GM23338 (cell line): ENCODE data around the gene MESP2. TPM values are rescaled to one million over a fixed set of nuclear protein-coding genes. Genes with fewer than 3 reads are reported as not detected.

ENCODE experiments used
- ATAC-seq: fragments of 200-7000 bp; cut with Tn5 transposase; 3 replicates; pipeline ENCODE4 v1.9.1; 2020
- DNase-seq: peaks from one replicate; pipeline ENCODE4 v3.0.0-alpha.2; 2015; ENCODE audit warnings: low spot score
- H2AFZ ChIP-seq: fragments of 200-600 bp; sonication (generic); 2 replicates; pipeline ENCODE4 v1.8.0; 2016; ENCODE audit warnings: antibody characterized with exemption, mild to moderate bottlenecking, moderate library complexity
- H3F3A ChIP-seq: fragments of 200-600 bp; sonication (generic); replicated peaks from 2 replicates; pipeline ENCODE4 v1.8.0; 2017; ENCODE audit warnings: antibody characterized with exemption, mixed run types, low read depth
- H3K27ac ChIP-seq: fragments of 200-600 bp; sonication (generic); 2 replicates; pipeline ENCODE4 v1.6.1; 2016; ENCODE audit warnings: low read depth
- H3K27me3 ChIP-seq: fragments of 200-600 bp; sonication (generic); 2 replicates; pipeline ENCODE4 v1.8.0; 2016; ENCODE audit warnings: mild to moderate bottlenecking, mixed run types, moderate library complexity; ENCODE audit not compliant: insufficient read depth
- H3K36me3 ChIP-seq: fragments of 200-600 bp; sonication (generic); 2 replicates; pipeline ENCODE4 v1.8.0; 2016; ENCODE audit warnings: mild to moderate bottlenecking; ENCODE audit not compliant: insufficient read depth
- H3K4me1 ChIP-seq: fragments of 200-600 bp; sonication (generic); 2 replicates; pipeline ENCODE4 v1.8.0; 2016; ENCODE audit warnings: mild to moderate bottlenecking, moderate library complexity; ENCODE audit not compliant: insufficient read depth
- H3K4me2 ChIP-seq: fragments of 200-600 bp; sonication (generic); 2 replicates; pipeline ENCODE4 v1.7.1; 2017; ENCODE audit warnings: mixed run types
- H3K4me3 ChIP-seq: fragments of 200-600 bp; sonication (generic); 2 replicates; pipeline ENCODE4 v1.6.1; 2016; ENCODE audit warnings: mixed run types
- H3K79me2 ChIP-seq: fragments of 200-600 bp; sonication (generic); replicated peaks from 2 replicates; pipeline ENCODE4 v1.8.0; 2017; ENCODE audit warnings: mild to moderate bottlenecking; ENCODE audit not compliant: insufficient read depth
- H3K9me2 ChIP-seq: fragments of 200-600 bp; sonication (generic); 2 replicates; pipeline ENCODE4 v1.8.0; 2017; ENCODE audit not compliant: insufficient read depth
- H4K20me1 ChIP-seq: fragments of 200-600 bp; sonication (generic); replicated peaks from 2 replicates; pipeline ENCODE4 v1.8.0; 2017; ENCODE audit warnings: mild to moderate bottlenecking; ENCODE audit not compliant: insufficient read depth
- H3K27ac Mint-ChIP-seq: 2 replicates; pipeline ENCODE4 v1.8.0; 2020; ENCODE audit warnings: inconsistent platforms, mild to moderate bottlenecking, moderate library complexity, mixed read lengths
- H3K27me3 Mint-ChIP-seq: 3 replicates; pipeline ENCODE4 v1.8.0; 2022; ENCODE audit warnings: low read depth, mild to moderate bottlenecking, moderate library complexity, mixed read lengths, inconsistent platforms; ENCODE audit not compliant: insufficient read depth, poor library complexity
- H3K36me3 Mint-ChIP-seq: 3 replicates; pipeline ENCODE4 v1.8.0; 2021; ENCODE audit warnings: low read depth, mild to moderate bottlenecking, inconsistent platforms, moderate library complexity, mixed read lengths
- H3K4me1 Mint-ChIP-seq: 3 replicates; pipeline ENCODE4 v1.8.0; 2020; ENCODE audit warnings: mild to moderate bottlenecking, inconsistent platforms, mixed read lengths
- H3K4me3 Mint-ChIP-seq: 3 replicates; pipeline ENCODE4 v1.8.0; 2021; ENCODE audit warnings: moderate library complexity, mild to moderate bottlenecking, inconsistent platforms, mixed read lengths
- H3K9me3 Mint-ChIP-seq: 3 replicates; pipeline ENCODE4 v1.8.0; 2020; ENCODE audit warnings: moderate library complexity, mild to moderate bottlenecking, inconsistent platforms, mixed read lengths
- EZH2 ChIP-seq: fragments of 200-600 bp; sonication (generic); IDR thresholded peaks from one replicate; pipeline ENCODE4 v1.8.0; 2017; ENCODE audit warnings: antibody characterized with exemption, mild to moderate bottlenecking, low read depth; ENCODE audit not compliant: unreplicated experiment
- EZH2phosphoT487 ChIP-seq: fragments of 200-600 bp; sonication (generic); IDR thresholded peaks from one replicate; pipeline ENCODE4 v1.8.1; 2018; ENCODE audit warnings: antibody characterized with exemption; ENCODE audit not compliant: unreplicated experiment
- STAT1 ChIP-seq: IDR thresholded peaks from one replicate; pipeline ENCODE4 v1.6.1; 2016; ENCODE audit warnings: antibody characterized with exemption; ENCODE audit not compliant: unreplicated experiment
- ZNF331 ChIP-seq: fragments of 250-450 bp; sonication (Bioruptor Pico); IDR thresholded peaks from 2 replicates; pipeline ENCODE4 v1.5.0; 2020; ENCODE audit warnings: low read depth, mild to moderate bottlenecking, moderate library complexity
- polyA plus RNA-seq: library from polyadenylated mRNA; unstranded; fragments of >200 nt; fragmentation: Nextera tagmentation; extraction: Ambion mirVana; gene quantifications from 2 replicates; pipeline ENCODE4 v1.2.1, GENCODE V29; 2016
- total RNA-seq: library from RNA; depleted of rRNA; stranded (reverse); fragments of >200 nt; shearing (Covaris generic); gene quantifications from 2 replicates; pipeline ENCODE4 v1.2.3, GENCODE V29; 2014
- TF ChIP-seq, protein P1 (sequence below): fragments of 250-450 bp; sonication (Bioruptor Pico); IDR thresholded peaks from 2 replicates; pipeline ENCODE4 v1.5.0; 2020; ENCODE audit warnings: mild to moderate bottlenecking, moderate library complexity
- TF ChIP-seq, protein P2 (sequence below), 2 experiments: fragments of 200-600 bp in 1 of 2; sonication (generic) in 1 of 2; conservative IDR thresholded peaks; 2 replicates each; pipeline versions ENCODE4 v1.5.1 to v1.6.1; 2016 to 2017; ENCODE audit warnings: antibody characterized with exemption in 2 of 2, low read depth in 2 of 2, mild to moderate bottlenecking in 2 of 2, moderate library complexity in 1 of 2
- TF ChIP-seq, protein P3 (sequence below): IDR thresholded peaks from 2 replicates; pipeline ENCODE4 v1.6.1; 2016; ENCODE audit warnings: antibody characterized with exemption

The MESP2 gene
- total and polyA plus RNA-seq, 2 experiments from 2014 or later = 0.24 to 1.3 TPM

DNA sequence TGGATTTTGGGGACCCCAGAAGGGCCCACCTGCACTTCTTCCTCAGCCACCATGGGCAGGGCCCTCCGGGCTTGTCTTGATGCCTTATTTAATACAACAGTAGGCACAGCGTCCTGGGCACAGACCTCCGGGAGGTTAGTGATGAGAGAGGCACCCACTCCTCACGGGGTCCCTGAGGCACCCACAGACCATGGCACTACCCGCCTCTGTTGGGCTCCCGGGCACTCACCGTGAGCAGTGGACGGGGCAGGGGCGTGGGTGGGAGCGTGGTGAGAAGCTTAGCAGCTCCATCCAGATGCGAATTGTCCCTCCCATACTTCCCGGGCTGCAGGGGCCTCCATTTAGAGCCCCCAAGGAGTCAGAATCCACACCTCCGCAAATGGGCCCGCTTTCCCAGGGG, 317 bp upstream of the MESP2 start (continued):
- TF ChIP-seq, protein P1, sequence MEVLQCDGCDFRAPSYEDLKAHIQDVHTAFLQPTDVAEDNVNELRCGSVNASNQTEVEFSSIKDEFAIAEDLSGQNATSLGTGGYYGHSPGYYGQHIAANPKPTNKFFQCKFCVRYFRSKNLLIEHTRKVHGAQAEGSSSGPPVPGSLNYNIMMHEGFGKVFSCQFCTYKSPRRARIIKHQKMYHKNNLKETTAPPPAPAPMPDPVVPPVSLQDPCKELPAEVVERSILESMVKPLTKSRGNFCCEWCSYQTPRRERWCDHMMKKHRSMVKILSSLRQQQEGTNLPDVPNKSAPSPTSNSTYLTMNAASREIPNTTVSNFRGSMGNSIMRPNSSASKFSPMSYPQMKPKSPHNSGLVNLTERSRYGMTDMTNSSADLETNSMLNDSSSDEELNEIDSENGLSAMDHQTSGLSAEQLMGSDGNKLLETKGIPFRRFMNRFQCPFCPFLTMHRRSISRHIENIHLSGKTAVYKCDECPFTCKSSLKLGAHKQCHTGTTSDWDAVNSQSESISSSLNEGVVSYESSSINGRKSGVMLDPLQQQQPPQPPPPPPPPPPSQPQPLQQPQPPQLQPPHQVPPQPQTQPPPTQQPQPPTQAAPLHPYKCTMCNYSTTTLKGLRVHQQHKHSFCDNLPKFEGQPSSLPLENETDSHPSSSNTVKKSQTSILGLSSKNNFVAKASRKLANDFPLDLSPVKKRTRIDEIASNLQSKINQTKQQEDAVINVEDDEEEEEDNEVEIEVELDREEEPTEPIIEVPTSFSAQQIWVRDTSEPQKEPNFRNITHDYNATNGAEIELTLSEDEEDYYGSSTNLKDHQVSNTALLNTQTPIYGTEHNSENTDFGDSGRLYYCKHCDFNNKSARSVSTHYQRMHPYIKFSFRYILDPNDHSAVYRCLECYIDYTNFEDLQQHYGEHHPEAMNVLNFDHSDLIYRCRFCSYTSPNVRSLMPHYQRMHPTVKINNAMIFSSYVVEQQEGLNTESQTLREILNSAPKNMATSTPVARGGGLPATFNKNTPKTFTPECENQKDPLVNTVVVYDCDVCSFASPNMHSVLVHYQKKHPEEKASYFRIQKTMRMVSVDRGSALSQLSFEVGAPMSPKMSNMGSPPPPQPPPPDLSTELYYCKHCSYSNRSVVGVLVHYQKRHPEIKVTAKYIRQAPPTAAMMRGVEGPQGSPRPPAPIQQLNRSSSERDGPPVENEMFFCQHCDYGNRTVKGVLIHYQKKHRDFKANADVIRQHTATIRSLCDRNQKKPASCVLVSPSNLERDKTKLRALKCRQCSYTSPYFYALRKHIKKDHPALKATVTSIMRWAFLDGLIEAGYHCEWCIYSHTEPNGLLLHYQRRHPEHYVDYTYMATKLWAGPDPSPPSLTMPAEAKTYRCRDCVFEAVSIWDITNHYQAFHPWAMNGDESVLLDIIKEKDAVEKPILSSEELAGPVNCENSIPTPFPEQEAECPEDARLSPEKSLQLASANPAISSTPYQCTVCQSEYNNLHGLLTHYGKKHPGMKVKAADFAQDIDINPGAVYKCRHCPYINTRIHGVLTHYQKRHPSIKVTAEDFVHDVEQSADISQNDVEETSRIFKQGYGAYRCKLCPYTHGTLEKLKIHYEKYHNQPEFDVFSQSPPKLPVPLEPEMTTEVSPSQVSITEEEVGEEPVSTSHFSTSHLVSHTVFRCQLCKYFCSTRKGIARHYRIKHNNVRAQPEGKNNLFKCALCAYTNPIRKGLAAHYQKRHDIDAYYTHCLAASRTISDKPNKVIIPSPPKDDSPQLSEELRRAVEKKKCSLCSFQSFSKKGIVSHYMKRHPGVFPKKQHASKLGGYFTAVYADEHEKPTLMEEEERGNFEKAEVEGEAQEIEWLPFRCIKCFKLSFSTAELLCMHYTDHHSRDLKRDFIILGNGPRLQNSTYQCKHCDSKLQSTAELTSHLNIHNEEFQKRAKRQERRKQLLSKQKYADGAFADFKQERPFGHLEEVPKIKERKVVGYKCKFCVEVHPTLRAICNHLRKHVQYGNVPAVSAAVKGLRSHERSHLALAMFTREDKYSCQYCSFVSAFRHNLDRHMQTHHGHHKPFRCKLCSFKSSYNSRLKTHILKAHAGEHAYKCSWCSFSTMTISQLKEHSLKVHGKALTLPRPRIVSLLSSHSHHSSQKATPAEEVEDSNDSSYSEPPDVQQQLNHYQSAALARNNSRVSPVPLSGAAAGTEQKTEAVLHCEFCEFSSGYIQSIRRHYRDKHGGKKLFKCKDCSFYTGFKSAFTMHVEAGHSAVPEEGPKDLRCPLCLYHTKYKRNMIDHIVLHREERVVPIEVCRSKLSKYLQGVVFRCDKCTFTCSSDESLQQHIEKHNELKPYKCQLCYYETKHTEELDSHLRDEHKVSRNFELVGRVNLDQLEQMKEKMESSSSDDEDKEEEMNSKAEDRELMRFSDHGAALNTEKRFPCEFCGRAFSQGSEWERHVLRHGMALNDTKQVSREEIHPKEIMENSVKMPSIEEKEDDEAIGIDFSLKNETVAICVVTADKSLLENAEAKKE (CRISPR knock-in tag) = no peak
- no peak for TF ChIP-seq ZNF331 (CRISPR knock-in tag)

DNA sequence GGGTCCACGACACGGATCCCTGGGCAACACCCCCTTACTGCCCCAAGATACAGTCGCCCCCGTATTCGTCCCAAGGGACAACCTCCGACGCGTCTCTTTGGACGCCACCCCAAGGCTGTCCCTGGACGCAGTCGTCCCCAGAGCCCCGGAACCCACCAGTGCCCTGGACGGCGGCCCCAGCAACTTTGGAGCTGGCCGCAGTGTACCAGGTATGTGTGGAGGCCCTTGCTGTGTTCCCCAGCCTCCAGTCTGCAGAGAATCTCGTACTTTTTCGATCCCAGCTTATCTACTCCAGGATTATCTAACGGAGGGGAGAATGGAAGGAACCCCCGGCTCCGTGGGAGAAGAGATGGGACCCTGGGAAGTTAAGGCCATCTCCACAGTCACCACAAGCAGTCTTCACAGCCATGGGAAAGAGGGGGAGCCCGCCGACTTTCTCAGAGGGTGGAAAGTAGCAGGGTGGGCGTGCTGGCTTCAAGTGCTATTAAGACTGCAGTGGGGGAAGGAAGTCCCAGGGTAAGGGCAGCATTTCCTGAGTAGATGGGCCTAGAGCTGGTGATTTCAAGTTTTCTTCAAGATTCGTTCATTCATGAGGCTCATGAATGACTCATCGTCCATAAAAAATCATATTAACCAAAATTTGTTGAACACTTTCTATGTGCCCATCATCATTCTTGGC, 1.1 kb downstream of the MESP2 start:
- Histone ChIP-seq H3K36me3 (no peaks in the 10 kb centered on the region), H3K27ac (no peak overlapping the region), H3F3A (no peaks in the 10 kb centered on the region), H3K4me1 (peaks cover 3% of the 10 kb centered on the region; the same call in 1 of the 2 replicates), H3K27me3 (peaks cover 40% of the 10 kb centered on the region), H3K4me3 (peak overlapping the region; percentile 55), H4K20me1 (no peaks in the 10 kb centered on the region), H3K79me2 (no peaks in the 10 kb centered on the region), H3K4me2 (peak overlapping the region; percentile 81), H3K9me2 (no peaks in the 10 kb centered on the region), H2AFZ (peak overlapping the region; percentile 97)
- Mint-ChIP-seq H3K36me3 (no peaks in the 10 kb centered on the region), H3K4me3 (peak overlapping the region; percentile 50), H3K27ac (no peak overlapping the region), H3K27me3 (peaks cover 24% of the 10 kb centered on the region), H3K4me1 (peaks cover 3% of the 10 kb centered on the region), H3K9me3 (no peaks in the 10 kb centered on the region)
- ATAC-seq (peak; percentile 47), DNase-seq (peak; percentile 40)
- TF ChIP-seq EZH2 (no peak), ZNF331 (CRISPR knock-in tag) (no peak), EZH2phosphoT487 (no peak), STAT1 (no peak)
- TF ChIP-seq, protein P2, sequence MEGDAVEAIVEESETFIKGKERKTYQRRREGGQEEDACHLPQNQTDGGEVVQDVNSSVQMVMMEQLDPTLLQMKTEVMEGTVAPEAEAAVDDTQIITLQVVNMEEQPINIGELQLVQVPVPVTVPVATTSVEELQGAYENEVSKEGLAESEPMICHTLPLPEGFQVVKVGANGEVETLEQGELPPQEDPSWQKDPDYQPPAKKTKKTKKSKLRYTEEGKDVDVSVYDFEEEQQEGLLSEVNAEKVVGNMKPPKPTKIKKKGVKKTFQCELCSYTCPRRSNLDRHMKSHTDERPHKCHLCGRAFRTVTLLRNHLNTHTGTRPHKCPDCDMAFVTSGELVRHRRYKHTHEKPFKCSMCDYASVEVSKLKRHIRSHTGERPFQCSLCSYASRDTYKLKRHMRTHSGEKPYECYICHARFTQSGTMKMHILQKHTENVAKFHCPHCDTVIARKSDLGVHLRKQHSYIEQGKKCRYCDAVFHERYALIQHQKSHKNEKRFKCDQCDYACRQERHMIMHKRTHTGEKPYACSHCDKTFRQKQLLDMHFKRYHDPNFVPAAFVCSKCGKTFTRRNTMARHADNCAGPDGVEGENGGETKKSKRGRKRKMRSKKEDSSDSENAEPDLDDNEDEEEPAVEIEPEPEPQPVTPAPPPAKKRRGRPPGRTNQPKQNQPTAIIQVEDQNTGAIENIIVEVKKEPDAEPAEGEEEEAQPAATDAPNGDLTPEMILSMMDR (conservative IDR thresholded peaks at IDR 0.05; ENCODE audit: low read depth in 2 of 2) = no peak
- TF ChIP-seq, protein P3, sequence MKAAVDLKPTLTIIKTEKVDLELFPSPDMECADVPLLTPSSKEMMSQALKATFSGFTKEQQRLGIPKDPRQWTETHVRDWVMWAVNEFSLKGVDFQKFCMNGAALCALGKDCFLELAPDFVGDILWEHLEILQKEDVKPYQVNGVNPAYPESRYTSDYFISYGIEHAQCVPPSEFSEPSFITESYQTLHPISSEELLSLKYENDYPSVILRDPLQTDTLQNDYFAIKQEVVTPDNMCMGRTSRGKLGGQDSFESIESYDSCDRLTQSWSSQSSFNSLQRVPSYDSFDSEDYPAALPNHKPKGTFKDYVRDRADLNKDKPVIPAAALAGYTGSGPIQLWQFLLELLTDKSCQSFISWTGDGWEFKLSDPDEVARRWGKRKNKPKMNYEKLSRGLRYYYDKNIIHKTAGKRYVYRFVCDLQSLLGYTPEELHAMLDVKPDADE = no peak
